Suppressor macrophage treated with lipopolysaccharide for 4 hours (primary cell): ENCODE results near the gene TMEM141.
"Not testable (repeated sequence)": the region's sequence is repeated elsewhere in the genome, so short reads cannot be mapped to it uniquely, and the experiment has no call there.

Experiments
- DNase-seq: peaks from one replicate; pipeline ENCODE4 v3.0.0-alpha.2; 2020

TMEM141 gene

DNA sequence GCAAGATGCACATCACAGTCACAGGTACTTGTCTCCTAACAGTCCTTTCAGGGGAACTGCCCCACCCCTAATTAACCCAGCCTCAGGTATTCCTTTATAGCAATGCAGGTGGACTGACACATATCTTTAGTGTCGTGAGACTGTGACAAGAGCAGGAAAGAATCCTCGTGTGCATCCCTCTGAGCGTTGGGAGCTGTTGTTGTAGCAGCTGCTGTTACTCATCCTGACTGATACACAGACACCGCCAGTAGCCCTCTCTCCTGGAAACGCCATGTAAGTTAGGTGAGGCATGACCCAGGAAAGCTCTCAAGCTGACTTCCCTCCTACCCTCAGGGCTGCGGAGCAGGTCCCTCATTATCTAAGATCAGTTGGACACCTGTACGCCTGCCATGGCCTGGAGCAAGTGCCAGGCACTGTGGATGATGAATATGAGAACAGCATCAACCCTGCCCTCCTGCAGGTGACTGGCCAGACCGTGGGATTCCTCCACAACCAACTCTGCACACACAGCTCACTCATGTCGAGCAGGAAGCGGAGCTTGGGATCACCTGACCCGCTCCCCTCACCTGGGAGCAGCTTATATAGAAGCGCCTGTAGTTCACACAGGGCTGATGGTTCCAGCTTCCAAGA, 16.6 kb upstream of the TMEM141 start:
- DNase-seq, result no peak

DNA sequence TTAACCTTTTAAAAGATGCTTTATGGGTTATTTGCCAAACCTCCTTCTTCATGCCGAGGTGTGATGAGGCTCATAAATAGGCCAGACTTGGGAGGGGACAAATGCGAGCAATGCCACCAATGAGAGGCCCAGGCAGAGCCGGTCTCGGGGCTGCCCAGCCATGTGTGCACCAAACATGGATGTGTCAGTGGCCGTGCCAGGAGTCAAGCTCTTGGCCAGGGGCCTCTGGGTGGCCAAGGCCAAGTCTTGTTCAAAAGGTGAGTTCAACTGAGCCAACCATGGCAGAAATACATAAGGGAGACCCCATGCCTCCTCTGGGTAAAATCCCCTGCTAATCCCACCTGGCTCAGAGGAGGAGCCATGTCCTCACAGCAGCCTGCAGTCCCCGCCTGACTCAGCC, 16.0 kb upstream of the TMEM141 start:
- DNase-seq, result no peak

DNA sequence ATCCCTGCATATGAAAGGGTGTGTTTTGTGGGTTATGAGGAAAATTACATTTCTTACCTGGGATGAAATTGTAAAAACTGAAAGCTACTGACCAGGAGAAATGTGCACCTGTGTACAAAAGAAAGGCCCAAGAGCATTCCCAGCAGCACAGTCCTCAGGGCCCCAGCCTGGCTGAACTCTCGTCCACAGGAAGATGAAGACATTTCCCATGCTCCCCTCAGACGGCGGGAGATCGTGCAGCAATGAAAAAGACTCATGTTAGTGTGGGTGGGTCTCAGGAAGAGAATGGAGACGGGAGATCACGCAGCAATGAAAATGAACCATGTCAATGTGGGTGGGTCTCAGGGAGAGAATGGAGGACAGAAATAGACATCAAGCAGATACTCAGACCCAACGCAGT, 14.2 kb upstream of the TMEM141 start:
- DNase-seq, result no peak

DNA sequence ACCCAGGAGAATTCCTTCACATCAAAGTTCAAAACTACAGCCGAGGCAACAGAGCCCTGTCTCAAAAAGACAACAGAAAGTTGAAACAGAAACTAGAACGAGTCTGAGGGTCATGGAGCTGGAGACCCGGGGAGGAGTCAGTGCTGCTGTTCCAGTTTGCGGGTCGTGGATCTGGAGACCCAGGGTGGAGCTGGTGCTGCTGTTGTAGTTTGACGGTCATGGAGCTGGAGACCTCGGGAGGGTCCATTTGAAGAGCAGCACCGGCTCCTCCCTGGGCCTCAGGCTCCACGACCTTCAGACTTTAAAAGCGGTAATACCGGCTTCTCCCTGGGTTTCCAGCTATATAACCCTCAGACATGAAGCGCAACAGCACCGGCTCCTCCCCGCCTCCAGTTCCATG, 13.8 kb upstream of the TMEM141 start:
- DNase-seq, result no peak

- no peak for DNase-seq
Measured at GRCh38 chr9:136779808-136780207, 11.3 kb upstream of the TMEM141 start.

DNA sequence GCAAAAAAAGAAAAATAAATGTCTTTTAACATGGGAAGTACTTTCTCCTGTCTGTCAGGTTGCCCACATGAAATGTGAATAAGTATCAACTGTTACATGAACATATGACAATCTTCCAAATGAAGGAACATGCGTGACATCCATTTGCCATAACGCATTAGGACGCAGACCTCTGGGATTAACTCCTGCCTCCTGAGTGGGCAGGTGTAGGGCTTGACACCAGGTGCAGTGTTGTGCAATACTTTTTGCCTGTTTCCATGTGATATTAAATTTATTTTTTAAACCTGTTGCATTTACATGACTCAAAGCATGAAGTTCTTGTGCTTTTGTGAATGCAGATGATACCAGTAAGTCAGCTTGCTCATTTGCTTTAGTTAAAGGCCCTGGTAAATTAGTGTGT, 8.7 kb upstream of the TMEM141 start:
- DNase-seq, result no peak

GRCh38 chr9:136784249-136784996, 6.7 kb upstream of the TMEM141 start:
- peak; percentile 53 for DNase-seq

DNA sequence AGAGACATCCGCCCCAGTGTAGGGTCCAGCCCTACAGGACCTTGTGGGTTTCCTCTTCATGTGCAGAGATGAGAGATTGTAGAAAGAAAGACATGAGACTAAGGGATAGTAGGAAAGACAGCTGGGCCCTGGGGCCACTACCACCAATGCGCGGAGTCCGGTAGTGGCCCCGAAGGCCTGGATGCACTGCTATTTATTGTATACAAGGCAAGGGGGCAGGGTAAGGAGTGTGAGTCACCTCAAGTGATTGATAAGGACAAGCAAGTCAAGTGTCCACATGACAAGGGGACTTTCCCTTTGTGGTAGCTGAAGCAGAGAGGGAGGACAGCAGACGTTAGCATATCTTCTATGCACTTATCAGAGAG, 6.2 kb upstream of the TMEM141 start:
- no peak for DNase-seq

DNA sequence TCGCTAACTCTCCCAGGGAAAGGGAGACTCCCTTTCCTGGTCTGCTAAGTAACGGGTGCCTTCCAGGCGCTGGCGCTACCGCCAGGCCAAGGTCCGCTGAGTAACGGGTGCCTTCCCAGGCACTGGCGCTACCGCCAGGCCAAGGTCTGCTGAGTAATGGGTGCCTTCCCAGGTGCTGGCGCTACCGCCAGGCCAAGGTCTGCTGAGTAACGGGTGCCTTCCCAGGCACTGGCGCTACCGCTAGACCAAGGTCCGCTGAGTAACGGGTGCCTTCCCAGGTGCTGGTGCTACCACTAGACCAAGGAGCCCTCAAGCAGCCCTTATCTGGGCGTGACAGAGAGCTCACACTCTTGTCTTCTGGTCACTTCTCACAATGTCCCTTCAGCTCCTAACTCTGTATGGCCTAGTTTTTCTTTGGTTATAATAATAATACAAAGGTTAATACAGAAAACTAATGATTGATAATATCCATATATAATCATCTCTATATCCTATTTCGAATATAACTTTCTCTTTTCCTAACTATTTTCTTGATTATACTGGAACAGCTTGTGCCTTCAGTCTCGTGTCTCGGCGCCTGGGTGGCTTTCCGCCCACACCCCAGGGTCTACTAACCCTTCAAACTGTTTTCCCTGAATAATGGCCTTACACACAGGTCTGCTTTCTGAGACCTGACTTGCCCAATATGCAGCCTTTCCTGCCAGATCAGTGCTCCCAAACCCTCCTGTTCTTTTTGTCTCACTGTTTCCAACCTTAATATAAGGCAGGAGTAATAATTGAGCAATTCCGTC, 5.4 kb upstream of the TMEM141 start:
- not testable (repeated sequence) for DNase-seq

- no peak for DNase-seq
Measured at GRCh38 chr9:136786451-136786850, 4.7 kb upstream of the TMEM141 start.

DNA sequence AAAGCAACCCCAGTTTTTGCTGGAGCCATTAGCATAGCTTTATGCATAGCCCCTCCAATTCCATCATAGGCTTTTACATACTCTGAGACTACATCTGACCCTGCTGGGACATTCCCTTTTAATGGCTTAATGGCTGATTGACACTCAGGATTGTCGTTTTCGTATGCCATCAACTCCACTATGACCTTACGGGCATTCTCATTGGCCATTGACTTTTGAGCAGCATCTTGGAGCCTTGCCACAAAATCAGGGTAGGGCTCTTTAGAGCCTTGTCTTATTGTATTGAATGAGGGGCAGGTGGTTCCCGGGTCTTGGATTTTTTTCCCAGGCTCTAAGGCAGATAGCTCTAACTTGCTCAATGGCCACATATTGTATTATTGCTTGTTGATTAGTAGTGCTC, 4.2 kb upstream of the TMEM141 start:
- DNase-seq, result not testable (repeated sequence)

GRCh38 chr9:136787690-136788400, 3.3 kb upstream of the TMEM141 start:
- DNase-seq, result peak; percentile 80

- not testable (repeated sequence) for DNase-seq
Measured at GRCh38 chr9:136788644-136789522, 2.3 kb upstream of the TMEM141 start.

- DNase-seq, result no peak
Measured at GRCh38 chr9:136789523-136789937, 1.6 kb upstream of the TMEM141 start.

DNA sequence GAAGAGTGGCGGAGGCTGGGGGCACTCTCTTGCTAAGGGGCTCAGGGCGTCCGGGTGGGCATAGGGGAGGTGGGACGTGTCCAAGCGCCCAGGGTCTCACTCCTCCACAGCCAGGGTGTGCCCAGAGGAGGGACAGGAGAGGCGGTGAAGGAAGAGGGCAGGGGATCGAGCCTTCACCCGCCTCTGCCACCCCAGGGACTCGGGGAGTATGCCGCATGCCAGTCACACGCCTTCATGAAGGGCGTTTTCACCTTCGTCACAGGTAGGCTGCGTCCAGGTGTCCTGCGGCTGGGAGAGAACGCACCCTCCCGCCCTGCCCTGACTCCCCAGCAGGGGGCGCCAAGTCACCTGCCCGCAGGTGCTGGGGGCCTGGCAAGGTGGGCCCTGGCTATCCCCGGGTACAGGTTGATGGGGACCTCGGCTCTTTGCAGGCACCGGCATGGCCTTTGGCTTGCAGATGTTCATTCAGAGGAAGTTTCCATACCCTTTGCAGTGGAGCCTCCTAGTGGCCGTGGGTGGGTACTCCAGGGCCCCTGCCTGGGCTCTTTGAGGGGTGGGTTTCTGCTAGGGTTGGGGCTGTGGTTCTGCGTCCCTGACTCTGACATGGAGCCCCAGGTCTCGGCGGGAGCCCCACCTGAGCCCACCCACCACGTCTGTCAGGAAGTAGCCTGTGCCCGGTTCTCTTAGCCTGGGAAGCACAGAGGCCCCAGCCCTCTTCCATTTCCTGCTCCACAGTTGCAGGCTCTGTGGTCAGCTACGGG, 552 bp downstream of the TMEM141 start:
- peak; percentile 46 for DNase-seq

DNA sequence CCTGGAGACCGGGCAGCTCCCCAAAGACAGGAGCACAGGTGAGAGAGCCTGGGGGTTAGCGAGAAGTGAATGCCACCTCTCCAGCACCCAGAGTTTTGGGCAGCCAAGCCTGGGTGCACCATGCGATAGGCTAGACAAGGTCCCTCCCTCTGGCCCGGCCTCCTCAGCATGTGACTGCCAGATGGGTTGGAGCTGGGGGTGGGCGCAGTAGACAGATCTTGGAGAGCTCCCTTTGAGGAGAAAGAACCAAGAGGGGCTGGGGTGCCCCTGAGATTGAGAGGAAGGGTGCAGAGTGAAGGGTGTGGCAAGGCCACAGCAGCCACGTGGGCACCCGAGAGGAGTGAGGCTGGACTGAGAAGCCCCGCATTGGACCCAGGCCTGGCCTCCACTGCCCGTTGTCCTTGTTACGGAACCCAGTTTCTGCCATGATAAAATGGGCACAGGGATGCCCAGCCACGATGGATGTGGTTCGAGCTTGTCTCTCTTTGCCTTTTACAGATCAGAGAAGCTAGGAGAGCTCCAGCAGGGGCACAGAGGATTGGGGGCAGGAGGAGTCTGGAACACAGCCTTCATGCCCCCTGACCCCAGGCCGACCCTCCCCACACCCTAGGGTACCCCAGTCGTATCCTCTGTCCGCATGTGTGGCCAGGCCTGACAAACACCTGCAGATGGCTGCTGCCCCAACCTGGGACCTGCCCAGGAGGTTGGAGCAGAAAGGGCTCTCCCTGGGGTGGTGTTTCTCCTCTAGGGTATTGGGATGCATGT, 1.4 kb downstream of the TMEM141 start:
- no peak for DNase-seq

DNA sequence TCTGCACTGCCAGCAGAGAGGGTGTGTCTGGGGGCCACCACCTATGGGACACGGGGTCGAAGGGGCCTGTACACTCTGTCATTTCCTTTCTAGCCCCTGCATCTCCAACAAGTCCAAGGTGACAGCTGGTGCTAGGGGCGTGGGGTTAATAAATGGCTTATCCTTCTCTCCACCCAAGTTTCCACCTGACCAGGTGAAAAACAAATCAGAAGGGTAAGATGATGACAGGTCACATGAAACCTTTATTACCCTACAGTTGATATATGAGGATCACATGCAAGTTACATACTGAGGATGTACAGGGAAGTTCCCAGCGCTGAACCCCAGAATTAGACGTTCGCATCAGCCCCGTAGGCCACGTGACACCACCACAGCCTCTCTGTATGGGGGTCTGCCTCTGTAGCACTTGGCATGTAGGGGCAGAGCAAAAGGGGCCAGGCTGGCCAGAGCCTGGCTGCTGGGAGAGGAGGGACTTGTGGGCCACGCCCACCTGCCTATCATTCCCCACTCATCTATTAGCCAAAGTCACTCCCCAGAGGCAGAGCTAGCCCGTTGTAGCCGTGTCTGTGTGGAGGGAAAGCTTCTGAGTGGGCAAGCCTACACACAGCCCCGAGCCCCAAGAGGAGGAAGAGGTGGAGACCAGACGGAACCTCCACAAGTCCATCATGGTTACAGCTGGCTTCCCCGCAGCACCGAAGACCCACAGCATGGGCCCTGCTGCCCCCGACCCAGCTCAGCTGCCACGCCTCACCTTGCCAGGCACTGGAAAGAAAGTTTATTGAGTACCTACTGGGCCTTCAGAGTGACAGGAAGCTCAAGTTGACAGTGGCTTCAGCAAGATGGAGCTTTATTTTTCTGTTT, 2.2 kb downstream of the TMEM141 start:
- DNase-seq, result no peak

GRCh38 chr9:136794281-136794999, 3.3 kb downstream of the TMEM141 start:
- DNase-seq, result no peak

GRCh38 chr9:136795000-136795348, 3.8 kb downstream of the TMEM141 start:
- peak; percentile 20 for DNase-seq
